ENCODE data around the gene LUZP2. TPM values are rescaled to one million over a fixed set of nuclear protein-coding genes. Genes with fewer than 3 reads are reported as not detected.
"Not testable (repeated sequence)": the region's sequence is repeated elsewhere in the genome, so short reads cannot be mapped to it uniquely, and the experiment has no call there.

LUZP2 gene
- total RNA-seq, 6 donors from 2014 or later: 0.20 to 0.46 (median 0.23) TPM; not detected in 3

DNA sequence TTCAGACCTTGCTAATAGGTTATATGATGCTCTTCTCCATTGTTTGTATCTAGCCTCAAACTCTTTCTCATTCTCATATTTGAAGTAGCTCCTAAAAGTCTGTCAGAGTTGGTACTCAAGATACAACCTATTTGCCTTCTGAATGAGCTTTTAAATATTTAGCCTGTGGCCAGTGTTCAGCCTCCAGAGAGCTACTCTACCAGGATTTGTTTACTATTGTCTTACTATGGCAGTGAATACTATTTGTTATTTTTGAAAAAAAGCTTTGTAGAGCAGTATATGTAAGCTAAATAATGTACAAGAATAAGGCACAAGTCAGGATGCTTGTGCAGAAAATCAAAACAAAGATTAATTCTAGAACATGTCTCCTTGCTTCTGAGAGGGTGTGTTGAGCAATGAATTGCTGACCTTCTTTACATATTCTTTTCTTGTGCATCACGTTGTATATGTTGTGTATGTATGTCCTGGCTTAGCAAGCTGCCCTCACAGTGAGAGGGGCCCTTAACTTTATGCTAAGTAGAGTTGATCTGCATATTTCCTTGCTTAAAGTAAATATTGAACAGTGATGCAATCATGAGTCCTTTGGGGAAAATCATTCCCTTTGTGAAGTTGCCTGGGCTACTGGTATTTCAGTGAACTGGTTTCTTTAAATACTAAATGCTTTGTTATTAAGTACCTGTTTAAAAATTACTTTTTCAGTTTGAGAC, 438.0 kb downstream of the LUZP2 start:
- Histone ChIP-seq H3K27me3 (no peaks in the 10 kb centered on the region), H3K9me3 (no peaks in the 10 kb centered on the region), H3K4me1 (no peaks in the 10 kb centered on the region), H3K4me3 (no peak overlapping the region), H3K27ac (no peak overlapping the region), H3K36me3 (no peaks in the 10 kb centered on the region)
- DNase-seq (no peak), ATAC-seq (ENCODE audit: low FRiP score in 2 of 2) (no peak)
- TF ChIP-seq CTCF (IDR thresholded peaks at IDR 0.05) (no peak), POLR2A (IDR thresholded peaks at IDR 0.05) (no peak)
- 32 to 50% methylated on average over 1 of the region's 1 CpG for WGBS, 2 donors

DNA sequence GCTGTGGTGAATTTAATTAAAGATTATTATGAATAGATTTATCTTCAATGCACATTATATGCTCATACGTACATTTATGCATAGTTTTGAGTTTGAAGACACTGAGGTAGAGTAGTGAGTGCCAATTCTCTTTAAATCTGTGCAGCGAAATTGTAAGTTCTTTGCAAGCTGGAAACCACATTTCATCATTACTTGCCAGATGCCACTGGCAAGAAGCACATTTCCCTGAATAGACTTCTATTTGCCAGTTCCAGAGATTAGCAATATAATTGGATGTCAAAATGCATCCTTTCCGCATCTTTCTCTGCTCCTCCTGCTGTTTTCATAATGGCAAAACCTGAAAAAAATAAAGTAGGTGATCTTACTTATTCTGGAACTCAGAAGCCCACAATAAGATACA, 448.0 kb downstream of the LUZP2 start:
- TF ChIP-seq POLR2AphosphoS5 (IDR thresholded peaks at IDR 0.05): no peak
- TF ChIP-seq CTCF (IDR thresholded peaks at IDR 0.05): no peak
- no peak for TF ChIP-seq POLR2A (IDR thresholded peaks at IDR 0.05)
- TF ChIP-seq EP300 (IDR thresholded peaks at IDR 0.05): no peak
- no peak for DNase-seq
- Histone ChIP-seq H3K36me3 (no peaks in the 10 kb centered on the region), H3K4me1 (no peaks in the 10 kb centered on the region), H3K4me3 (no peak overlapping the region), H3K27ac (no peak overlapping the region), H3K27me3 (no peaks in the 10 kb centered on the region), H3K9me3 (no peaks in the 10 kb centered on the region)
- whole genome bisulfite sequencing, 2 donors: 73 to 85% methylated on average over 3 of the region's 3 CpGs
- ATAC-seq (ENCODE audit: low FRiP score in 2 of 2): no peak

DNA sequence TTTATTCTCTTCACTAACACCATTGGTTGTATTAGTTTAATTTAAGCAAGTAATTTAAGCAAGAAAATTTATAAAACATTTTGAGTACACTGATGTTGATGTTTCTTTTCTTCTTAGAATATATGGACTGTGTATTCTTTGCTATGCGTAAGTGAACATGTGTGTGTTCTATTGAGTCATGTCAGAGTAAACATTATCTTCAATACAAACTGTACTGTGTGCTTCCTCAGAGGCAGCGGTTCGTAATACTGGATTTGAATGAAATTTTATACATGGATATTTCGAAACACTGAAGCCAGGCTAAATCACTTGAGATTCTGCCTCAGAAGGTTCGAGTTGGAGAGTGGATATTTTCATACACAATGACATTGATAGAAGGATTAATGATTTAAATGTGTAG, 452.6 kb downstream of the LUZP2 start:
- Histone ChIP-seq H3K27ac (no peak overlapping the region), H3K4me3 (no peak overlapping the region), H3K27me3 (no peaks in the 10 kb centered on the region), H3K9me3 (no peaks in the 10 kb centered on the region), H3K36me3 (no peaks in the 10 kb centered on the region), H3K4me1 (no peaks in the 10 kb centered on the region)
- 78 to 84% methylated on average over 5 of the region's 5 CpGs for WGBS, 2 donors
- TF ChIP-seq POLR2AphosphoS5 (IDR thresholded peaks at IDR 0.05): no peak
- no peak for TF ChIP-seq EP300 (IDR thresholded peaks at IDR 0.05)
- TF ChIP-seq POLR2A (IDR thresholded peaks at IDR 0.05): no peak
- TF ChIP-seq CTCF (IDR thresholded peaks at IDR 0.05): no peak
- ATAC-seq (ENCODE audit: low FRiP score in 2 of 2): no peak
- DNase-seq: no peak

- Histone ChIP-seq H3K27me3 (no peaks in the 10 kb centered on the region), H3K4me1 (no peaks in the 10 kb centered on the region), H3K4me3 (no peak overlapping the region), H3K36me3 (no peaks in the 10 kb centered on the region), H3K9me3 (no peaks in the 10 kb centered on the region), H3K27ac (no peak overlapping the region)
- WGBS, 2 donors: 70 to 100% methylated on average over 2 of the region's 2 CpGs
- TF ChIP-seq EP300 (IDR thresholded peaks at IDR 0.05) (no peak), POLR2A (IDR thresholded peaks at IDR 0.05) (no peak), CTCF (IDR thresholded peaks at IDR 0.05) (no peak)
- ATAC-seq (ENCODE audit: low FRiP score in 2 of 2): no peak
- no peak for DNase-seq
Observed at GRCh38 chr11:24963852-24964251, 467.0 kb downstream of the LUZP2 start.

DNA sequence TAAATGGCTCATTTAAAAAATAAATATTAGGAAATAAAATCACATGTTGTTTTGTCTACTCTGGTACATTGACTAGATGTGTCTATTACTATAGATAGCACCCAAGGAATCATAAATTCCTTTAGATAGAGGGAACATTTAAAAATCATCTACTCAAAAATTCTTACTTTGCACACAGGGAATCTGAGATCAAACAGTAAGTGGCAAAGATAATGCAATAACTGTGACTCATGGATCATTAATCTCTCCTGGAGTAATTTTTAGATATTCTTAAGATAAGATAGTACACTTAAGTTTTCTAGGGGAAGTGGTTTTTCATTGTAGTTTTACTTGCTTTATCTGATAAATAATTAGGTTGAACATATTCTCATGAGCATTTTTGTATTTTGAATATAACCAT, 468.9 kb downstream of the LUZP2 start:
- no peak for TF ChIP-seq CTCF (IDR thresholded peaks at IDR 0.05)
- no peak for TF ChIP-seq EP300 (IDR thresholded peaks at IDR 0.05)
- TF ChIP-seq POLR2A (IDR thresholded peaks at IDR 0.05): no peak
- no peak for TF ChIP-seq POLR2AphosphoS5 (IDR thresholded peaks at IDR 0.05)
- no peaks in the 10 kb centered on the region for H3K4me1 ChIP-seq
- ATAC-seq (ENCODE audit: low FRiP score in 2 of 2) (no peak), DNase-seq (no peak)
- H3K4me3 ChIP-seq: no peak overlapping the region
- H3K9me3 ChIP-seq: no peaks in the 10 kb centered on the region
- no peaks in the 10 kb centered on the region for H3K36me3 ChIP-seq
- no peaks in the 10 kb centered on the region for H3K27me3 ChIP-seq
- H3K27ac ChIP-seq: no peak overlapping the region

DNA sequence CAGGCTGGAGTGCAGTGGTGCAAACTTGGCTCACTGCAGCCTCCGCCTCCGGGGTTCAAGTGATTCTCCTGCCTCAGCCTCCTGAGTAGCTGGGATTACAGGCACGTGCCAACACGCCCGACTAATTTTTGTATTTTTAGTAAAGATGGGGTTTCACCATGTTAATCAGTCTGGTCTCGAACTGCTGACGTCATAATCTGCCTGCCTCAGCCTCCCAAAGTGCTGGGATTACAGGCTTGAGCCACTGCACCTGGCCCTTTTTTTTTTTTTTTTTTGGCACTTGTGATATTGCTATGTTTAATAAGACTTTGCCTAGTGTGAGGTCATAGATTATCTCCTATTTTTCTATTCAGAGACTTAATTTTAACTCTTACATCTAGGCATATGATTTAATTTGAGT, 497.1 kb downstream of the LUZP2 start:
- not testable (repeated sequence) for H3K36me3 ChIP-seq; H3K27me3 ChIP-seq; H3K9me3 ChIP-seq; H3K4me1 ChIP-seq; DNase-seq; ATAC-seq (ENCODE audit: low FRiP score in 2 of 2); H3K4me3 ChIP-seq; H3K27ac ChIP-seq
- 79 to 80% methylated on average over 7 of the region's 7 CpGs for WGBS, 2 donors

GRCh38 chr11:24999929-25000328, 503.1 kb downstream of the LUZP2 start:
- 67 to 71% methylated on average over 4 to 5 of the region's 5 CpGs for WGBS, 2 donors
- H3K36me3 ChIP-seq; H3K4me1 ChIP-seq; ATAC-seq (ENCODE audit: low FRiP score in 2 of 2); H3K9me3 ChIP-seq; H3K4me3 ChIP-seq; H3K27ac ChIP-seq; H3K27me3 ChIP-seq; DNase-seq: not testable (repeated sequence)
